KOPT-K1 (cell line): ENCODE data around the gene KBTBD13.

ENCODE experiments used
- H3K27ac ChIP-seq: fragments of 200-600 bp; sonication (generic); 2 replicates; pipeline ENCODE4 v1.5.1; 2016; ENCODE audit warnings: antibody characterized with exemption, mild to moderate bottlenecking, low read depth, low read length; ENCODE audit not compliant: poor library complexity, severe bottlenecking
- H3K36me3 ChIP-seq: fragments of 200-600 bp; sonication (generic); 2 replicates; pipeline ENCODE4 v1.5.1; 2017; ENCODE audit warnings: antibody characterized with exemption, mild to moderate bottlenecking, low read length, moderate library complexity; ENCODE audit not compliant: insufficient read depth
- H3K9me3 ChIP-seq: fragments of 200-600 bp; sonication (generic); 2 replicates; pipeline ENCODE4 v1.5.1; 2017; ENCODE audit warnings: antibody characterized with exemption, low read length, mild to moderate bottlenecking; ENCODE audit not compliant: insufficient read depth, poor library complexity, severe bottlenecking

The KBTBD13 gene

GRCh38 chr15:65076486-65077290 lies at the start of gene KBTBD13:
Gene KBTBD13 (plus strand): TSS chr15:65076746. CDS start chr15:65076816, 70 bp downstream.
- Histone ChIP-seq H3K27ac (no peak within 1 kb of the TSS), H3K36me3 (no peaks in the 10 kb centered on the region), H3K9me3 (no peaks in the 10 kb centered on the region)

GRCh38 chr15:65026756-65027155 lies 49.8 kb upstream of the KBTBD13 start:
- H3K36me3 ChIP-seq = peaks cover 38% of the 10 kb centered on the region

GRCh38 chr15:65027593-65027992 lies 49.0 kb upstream of the KBTBD13 start:
- H3K36me3 ChIP-seq = peaks cover 30% of the 10 kb centered on the region
- no peaks in the 10 kb centered on the region for H3K9me3 ChIP-seq
- H3K27ac ChIP-seq = no peak overlapping the region

More at GRCh38 chr15:65026756-65027155, 49.8 kb upstream of the KBTBD13 start:
- H3K9me3 ChIP-seq = no peaks in the 10 kb centered on the region
- no peak overlapping the region for H3K27ac ChIP-seq

- peak overlapping the region; percentile 59 for H3K27ac ChIP-seq
- H3K9me3 ChIP-seq = no peaks in the 10 kb centered on the region
- H3K36me3 ChIP-seq = peaks cover 30% of the 10 kb centered on the region
Measured at GRCh38 chr15:65028338-65028737, 48.2 kb upstream of the KBTBD13 start.

GRCh38 chr15:65028921-65029735 lies 47.4 kb upstream of the KBTBD13 start, which contains the start of gene MTFMT:
Gene MTFMT (minus strand): TSS chr15:65029639. CDS start chr15:65029613, 26 bp downstream.
- peak within 1 kb of the TSS; percentile 59 for H3K27ac ChIP-seq
- H3K9me3 ChIP-seq = no peaks in the 10 kb centered on the region
- H3K36me3 ChIP-seq = peaks cover 25% of the 10 kb centered on the region

- peaks cover 19% of the 10 kb centered on the region for H3K36me3 ChIP-seq
- H3K9me3 ChIP-seq = no peaks in the 10 kb centered on the region
- no peak overlapping the region for H3K27ac ChIP-seq
Measured at GRCh38 chr15:65029736-65030208, 46.8 kb upstream of the KBTBD13 start.

GRCh38 chr15:65032801-65033537 lies 43.6 kb upstream of the KBTBD13 start:
- no peak overlapping the region for H3K27ac ChIP-seq
- H3K9me3 ChIP-seq = no peaks in the 10 kb centered on the region

GRCh38 chr15:65033659-65034269 lies 42.8 kb upstream of the KBTBD13 start:
- no peaks in the 10 kb centered on the region for H3K36me3 ChIP-seq
- no peak overlapping the region for H3K27ac ChIP-seq
- no peaks in the 10 kb centered on the region for H3K9me3 ChIP-seq

More at GRCh38 chr15:65032801-65033537, 43.6 kb upstream of the KBTBD13 start:
- no peaks in the 10 kb centered on the region for H3K36me3 ChIP-seq

- no peaks in the 10 kb centered on the region for H3K36me3 ChIP-seq
- H3K9me3 ChIP-seq = no peaks in the 10 kb centered on the region
- H3K27ac ChIP-seq = no peak overlapping the region
Measured at GRCh38 chr15:65034719-65035118, 41.8 kb upstream of the KBTBD13 start.

- Histone ChIP-seq H3K27ac (no peak overlapping the region), H3K36me3 (no peaks in the 10 kb centered on the region), H3K9me3 (no peaks in the 10 kb centered on the region)
Measured at GRCh38 chr15:65037309-65037708, 39.2 kb upstream of the KBTBD13 start.

- Histone ChIP-seq H3K9me3 (no peaks in the 10 kb centered on the region), H3K36me3 (no peaks in the 10 kb centered on the region), H3K27ac (no peak overlapping the region)
Measured at GRCh38 chr15:65038428-65038827, 38.1 kb upstream of the KBTBD13 start.

GRCh38 chr15:65038836-65039235 lies 37.7 kb upstream of the KBTBD13 start:
- Histone ChIP-seq H3K9me3 (no peaks in the 10 kb centered on the region), H3K27ac (no peak overlapping the region), H3K36me3 (no peaks in the 10 kb centered on the region)

GRCh38 chr15:65040461-65040860 lies 36.1 kb upstream of the KBTBD13 start:
- Histone ChIP-seq H3K27ac (no peak overlapping the region), H3K36me3 (no peaks in the 10 kb centered on the region), H3K9me3 (no peaks in the 10 kb centered on the region)

- H3K9me3 ChIP-seq = no peaks in the 10 kb centered on the region
- H3K27ac ChIP-seq = no peak overlapping the region
- no peaks in the 10 kb centered on the region for H3K36me3 ChIP-seq
Measured at GRCh38 chr15:65041787-65042186, 34.8 kb upstream of the KBTBD13 start.
